Astrocyte (in vitro differentiated cells and primary cell): ENCODE measurements around the gene GLRA3.

Experiments
- CTCF ChIP-seq: IDR thresholded peaks from 2 replicates; pipeline ENCODE4 v1.5.1; 2011; ENCODE audit warnings: low read depth, mild to moderate bottlenecking, inconsistent platforms, low read length, moderate library complexity; ENCODE audit not compliant: insufficient read depth
- EZH2 ChIP-seq: IDR thresholded peaks from 2 replicates; pipeline ENCODE4 v1.6.1; 2012; ENCODE audit warnings: mild to moderate bottlenecking, low read length, inconsistent platforms; ENCODE audit not compliant: insufficient read depth

GRCh38 chr4:174646326-174646725 is 182.7 kb downstream of the GLRA3 start:
- no peak for TF ChIP-seq CTCF
- TF ChIP-seq EZH2: no peak
